MCF 10A (cell line): Measurements from ENCODE around the gene VTCN1. TPM values are rescaled to one million over a fixed set of nuclear protein-coding genes. Genes with fewer than 3 reads are reported as not detected.
A peak's percentile ranks its signal among the peaks of the same experiment; 100 is the strongest.

ENCODE experiments used
- BruUV-seq: library from RNA; stranded (reverse); fragments of 400-500 nt; replicated peaks from 2 replicates; lab custom pipeline; 2021; lab: Mats Ljungman, UMichigan
- CTCF ChIA-PET: fragments of 300-600 bp; sonication (Branson Sonifier 250); formaldehyde crosslinking; extraction: SDS; loops from one replicate; lab custom pipeline; 2021; ENCODE audit warnings: antibody characterized with exemption, inconsistent platforms; lab: Yijun Ruan, JAX
- POLR2A ChIA-PET: fragments of 300-600, 350-650 bp; sonication (Branson Sonifier 250); formaldehyde crosslinking; extraction: SDS; loops from one replicate; lab custom pipeline; 2020; ENCODE audit warnings: antibody characterized with exemption, inconsistent platforms; lab: Yijun Ruan, JAX
- DNase-seq: peaks from one replicate; pipeline ENCODE4 v3.0.0-alpha.2; 2018; ENCODE audit not compliant: unreplicated experiment
- H3K27ac Mint-ChIP-seq: one replicate; pipeline ENCODE4 v1.8.0; 2022; ENCODE audit warnings: mild to moderate bottlenecking, low read depth, mixed read lengths; ENCODE audit not compliant: unreplicated experiment
- H3K27me3 Mint-ChIP-seq: one replicate; pipeline ENCODE4 v1.8.0; 2022; ENCODE audit warnings: mixed read lengths; ENCODE audit not compliant: insufficient read depth, unreplicated experiment
- H3K36me3 Mint-ChIP-seq: one replicate; pipeline ENCODE4 v1.8.0; 2022; ENCODE audit warnings: mild to moderate bottlenecking, moderate library complexity, mixed read lengths; ENCODE audit not compliant: insufficient read depth, unreplicated experiment
- H3K4me1 Mint-ChIP-seq: one replicate; pipeline ENCODE4 v1.8.0; 2022; ENCODE audit warnings: mixed read lengths; ENCODE audit not compliant: insufficient read depth, unreplicated experiment
- H3K4me3 Mint-ChIP-seq: one replicate; pipeline ENCODE4 v1.8.0; 2022; ENCODE audit warnings: mild to moderate bottlenecking, moderate library complexity, mixed read lengths; ENCODE audit not compliant: unreplicated experiment
- H3K9me3 Mint-ChIP-seq: one replicate; pipeline ENCODE4 v1.8.0; 2022; ENCODE audit warnings: mixed read lengths; ENCODE audit not compliant: unreplicated experiment
- intact Hi-C: fragments of 100-400 bp; cut with micrococcal nuclease; formaldehyde crosslinking; loops from 2 replicates; pipeline ENCODE4 v1.14.1; 2022
- total RNA-seq: library from RNA; stranded (reverse); gene quantifications from 2 replicates; pipeline ENCODE4 v1.2.3, GENCODE V29; 2022
- TF ChIP-seq, protein P1 (sequence below): fragments of 200-600 bp; IDR thresholded peaks from one replicate; pipeline ENCODE4 v1.8.0; 2022; ENCODE audit warnings: antibody characterized with exemption, mild to moderate bottlenecking; ENCODE audit not compliant: unreplicated experiment

VTCN1 gene
- total RNA-seq, 1 experiment from 2014 or later: not detected

DNA sequence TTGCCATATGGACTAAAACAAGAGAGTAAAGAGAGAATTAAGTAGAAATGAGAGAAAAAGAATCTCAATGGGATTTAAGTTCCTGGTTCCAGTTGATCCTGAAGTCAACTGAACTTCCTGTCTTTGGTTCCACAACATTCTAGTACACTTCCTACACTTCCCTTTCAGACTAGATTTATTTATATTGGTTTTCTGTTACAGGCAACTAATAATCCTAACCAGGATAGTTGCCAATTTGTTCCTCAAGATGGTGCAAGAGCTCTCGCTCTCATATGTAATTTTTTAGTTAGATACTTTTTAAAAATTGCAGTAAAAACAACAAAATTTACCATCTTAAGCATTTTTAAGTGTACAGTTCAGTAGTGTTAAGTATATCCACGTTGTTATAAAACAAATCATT, 60.4 kb downstream of the VTCN1 start:
- no peaks in the 10 kb centered on the region for H3K9me3 Mint-ChIP-seq
- no peak overlapping the region for H3K4me3 Mint-ChIP-seq
- ChIA-PET CTCF (interaction anchor here (1.0 kb wide), 1 partner anchor 136 kb away, joined by 3 read pairs; no protein-coding TSS in a partner anchor), POLR2A (no interaction called here)
- intact Hi-C loops: no loop called here
- DNase-seq: no peak
- peak overlapping the region; percentile 2 for H3K27ac Mint-ChIP-seq
- no peaks in the 10 kb centered on the region for H3K27me3 Mint-ChIP-seq
- H3K4me1 Mint-ChIP-seq: peaks cover 29% of the 10 kb centered on the region
- TF ChIP-seq, protein P1, sequence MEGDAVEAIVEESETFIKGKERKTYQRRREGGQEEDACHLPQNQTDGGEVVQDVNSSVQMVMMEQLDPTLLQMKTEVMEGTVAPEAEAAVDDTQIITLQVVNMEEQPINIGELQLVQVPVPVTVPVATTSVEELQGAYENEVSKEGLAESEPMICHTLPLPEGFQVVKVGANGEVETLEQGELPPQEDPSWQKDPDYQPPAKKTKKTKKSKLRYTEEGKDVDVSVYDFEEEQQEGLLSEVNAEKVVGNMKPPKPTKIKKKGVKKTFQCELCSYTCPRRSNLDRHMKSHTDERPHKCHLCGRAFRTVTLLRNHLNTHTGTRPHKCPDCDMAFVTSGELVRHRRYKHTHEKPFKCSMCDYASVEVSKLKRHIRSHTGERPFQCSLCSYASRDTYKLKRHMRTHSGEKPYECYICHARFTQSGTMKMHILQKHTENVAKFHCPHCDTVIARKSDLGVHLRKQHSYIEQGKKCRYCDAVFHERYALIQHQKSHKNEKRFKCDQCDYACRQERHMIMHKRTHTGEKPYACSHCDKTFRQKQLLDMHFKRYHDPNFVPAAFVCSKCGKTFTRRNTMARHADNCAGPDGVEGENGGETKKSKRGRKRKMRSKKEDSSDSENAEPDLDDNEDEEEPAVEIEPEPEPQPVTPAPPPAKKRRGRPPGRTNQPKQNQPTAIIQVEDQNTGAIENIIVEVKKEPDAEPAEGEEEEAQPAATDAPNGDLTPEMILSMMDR: no peak
- H3K36me3 Mint-ChIP-seq: no peaks in the 10 kb centered on the region
- no TSS peak for BruUV-seq

DNA sequence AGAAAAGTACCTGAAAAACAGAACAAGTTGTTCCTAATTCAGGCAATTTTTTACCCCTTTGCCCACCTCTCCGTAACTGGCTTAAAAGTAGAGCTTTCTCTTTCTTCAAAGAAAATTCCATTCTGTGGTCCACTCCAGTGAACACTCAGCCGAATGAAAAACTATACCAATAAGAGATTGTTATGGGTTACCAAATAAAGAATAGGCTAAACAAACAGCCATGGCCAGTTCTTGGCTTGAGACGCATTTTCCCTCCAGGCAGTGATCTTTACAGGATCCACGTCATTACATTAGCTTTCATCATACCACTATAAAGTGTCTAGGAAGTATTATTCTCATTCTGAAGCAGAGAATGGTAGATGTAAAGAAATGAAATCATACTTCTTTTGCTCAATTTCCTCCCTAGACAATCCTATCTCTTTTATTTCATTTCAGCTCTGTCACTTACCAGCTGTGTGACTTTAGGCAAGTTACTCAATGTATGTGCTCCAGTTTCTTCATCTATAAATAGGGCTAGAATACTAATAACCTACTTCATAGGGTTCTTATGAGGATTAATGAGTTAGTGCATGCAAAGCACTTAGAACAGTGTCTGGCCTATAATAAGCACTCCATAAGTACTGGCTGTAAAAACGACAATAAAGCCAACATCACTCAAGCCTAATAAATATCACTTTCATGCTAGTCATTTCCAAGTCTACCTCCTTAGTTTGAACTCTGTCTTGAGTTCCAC, 62.7 kb downstream of the VTCN1 start:
- POLR2A ChIA-PET: no interaction called here
- Mint-ChIP-seq H3K4me1 (peaks cover 29% of the 10 kb centered on the region), H3K36me3 (no peaks in the 10 kb centered on the region), H3K9me3 (no peaks in the 10 kb centered on the region), H3K4me3 (peak overlapping the region; percentile 13), H3K27ac (peak overlapping the region; percentile 63), H3K27me3 (no peaks in the 10 kb centered on the region)
- CTCF ChIA-PET: interaction anchor here (0.7 to 2.9 kb wide), 2 partner anchors 19 to 20 kb away, joined by 3 to 18 read pairs; no protein-coding TSS in a partner anchor
- intact Hi-C loops: loop anchor here (5.0 kb wide), 1 partner anchor 134 kb away; no protein-coding TSS in a partner anchor
- TF ChIP-seq, protein P1: no peak
- DNase-seq: peak; percentile 84
- BruUV-seq: TSS peak; percentile 95

- intact Hi-C loops: loop anchor here (5.0 kb wide), 1 partner anchor 135 kb away; no protein-coding TSS in a partner anchor
- TF ChIP-seq, protein P1: no peak
- no peaks in the 10 kb centered on the region for H3K9me3 Mint-ChIP-seq
- peak overlapping the region; percentile 63 for H3K27ac Mint-ChIP-seq
- no peak for DNase-seq
- no peak overlapping the region for H3K4me3 Mint-ChIP-seq
- H3K27me3 Mint-ChIP-seq: no peaks in the 10 kb centered on the region
- H3K4me1 Mint-ChIP-seq: peaks cover 29% of the 10 kb centered on the region
- no peaks in the 10 kb centered on the region for H3K36me3 Mint-ChIP-seq
- POLR2A ChIA-PET: interaction anchor here (1.7 kb wide), 1 partner anchor 14 kb away, joined by 5 read pairs; no protein-coding TSS in a partner anchor
- CTCF ChIA-PET: interaction anchor here (0.9 to 2.9 kb wide), 2 partner anchors 19 to 57 kb away, joined by 3 to 18 read pairs; no protein-coding TSS in a partner anchor
- TSS peak; percentile 95 for BruUV-seq
Observed at GRCh38 chr1:117147341-117147831, 63.3 kb downstream of the VTCN1 start.
